H1 (cell line): ENCODE data around the gene LOXL4.
"Not testable (repeated sequence)": the region's sequence is repeated elsewhere in the genome, so short reads cannot be mapped to it uniquely, and the experiment has no call there.

Experiments used
- CEBPB ChIP-seq: IDR thresholded peaks from 2 replicates; pipeline ENCODE4 v1.6.1; 2012; ENCODE audit warnings: low read depth, low read length
- CHD2 ChIP-seq: IDR thresholded peaks from 2 replicates; pipeline ENCODE4 v1.6.1; 2012; ENCODE audit warnings: low read length, improper control_type of control experiment
- CREB1 ChIP-seq: IDR thresholded peaks from 2 replicates; pipeline ENCODE4 v1.6.1; 2012; ENCODE audit warnings: inconsistent platforms
- CTCF ChIP-seq, 3 experiments: IDR thresholded peaks; 1 replicate in 2 of 3; 2 replicates in 1 of 3; pipeline versions ENCODE4 v1.5.1 to v1.6.1; 2011; ENCODE audit warnings: low read length in 3 of 3, mild to moderate bottlenecking in 3 of 3, inconsistent platforms in 2 of 3, low read depth in 1 of 3, moderate library complexity in 1 of 3; ENCODE audit not compliant: insufficient read depth in 1 of 3; ENCODE audit errors: control extremely low read depth in 1 of 3
- EP300 ChIP-seq, 2 experiments: IDR thresholded peaks; 1 replicate in 1 of 2; 2 replicates in 1 of 2; pipeline ENCODE4 v1.6.1; 2011 to 2012; ENCODE audit warnings: low read depth in 2 of 2, low read length in 2 of 2, mild to moderate bottlenecking in 2 of 2, borderline replicate concordance in 1 of 2, inconsistent platforms in 1 of 2, moderate library complexity in 1 of 2
- POLR2A ChIP-seq, 2 experiments: IDR thresholded peaks; 1 replicate in 1 of 2; 2 replicates in 1 of 2; pipeline ENCODE4 v1.6.1; 2011; ENCODE audit warnings: low read depth in 2 of 2, low read length in 2 of 2, mild to moderate bottlenecking in 2 of 2; ENCODE audit errors: control extremely low read depth in 1 of 2
- RAD21 ChIP-seq, 2 experiments: IDR thresholded peaks in 1 of 2; conservative IDR thresholded peaks in 1 of 2; 2 replicates each; pipeline ENCODE4 v1.6.1; 2011; ENCODE audit warnings: low read depth in 2 of 2, low read length in 2 of 2, improper control_type of control experiment in 1 of 2, inconsistent platforms in 1 of 2, mild to moderate bottlenecking in 1 of 2, moderate library complexity in 1 of 2
- SP2 ChIP-seq: IDR thresholded peaks from 2 replicates; pipeline ENCODE4 v1.6.1; 2012; ENCODE audit warnings: mild to moderate bottlenecking, low read length, inconsistent platforms
- SUZ12 ChIP-seq: fragments of 200-600 bp; sonication (generic); IDR thresholded peaks from 2 replicates; pipeline ENCODE4 v1.6.1; 2012; ENCODE audit warnings: mild to moderate bottlenecking, inconsistent platforms, low read length, moderate library complexity, mixed read lengths
- TAF1 ChIP-seq: IDR thresholded peaks from 2 replicates; pipeline ENCODE4 v1.6.1; 2011; ENCODE audit warnings: mild to moderate bottlenecking, low read depth, low read length
- ZNF274 ChIP-seq: IDR thresholded peaks from 2 replicates; pipeline ENCODE4 v1.7.0; 2012; ENCODE audit warnings: low read length, borderline replicate concordance; ENCODE audit errors: extremely low read depth

- TF ChIP-seq CREB1; EP300 (IDR thresholded peaks at IDR 0.05; ENCODE audit: borderline replicate concordance in 1 of 2, low read depth in 2 of 2, low read length in 2 of 2); SUZ12; SP2; TAF1; CTCF (IDR thresholded peaks at IDR 0.05; ENCODE audit: control extremely low read depth in 1 of 3, insufficient read depth in 1 of 3, low read depth in 1 of 3, low read length in 3 of 3); RAD21 (IDR thresholded peaks at IDR 0.05 in 1 of 2, conservative IDR thresholded peaks at IDR 0.05 in 1 of 2; ENCODE audit: low read depth in 2 of 2, low read length in 2 of 2); CEBPB; ZNF274; CHD2; POLR2A (IDR thresholded peaks at IDR 0.05; ENCODE audit: control extremely low read depth in 1 of 2, low read depth in 2 of 2, low read length in 2 of 2): not testable (repeated sequence)
Measured at GRCh38 chr10:98228266-98228665, 39.7 kb downstream of the LOXL4 start.
